Measurements from ENCODE around the gene FRG2C.
"Not testable (repeated sequence)": the region's sequence is repeated elsewhere in the genome, so short reads cannot be mapped to it uniquely, and the experiment has no call there.

The FRG2C gene

DNA sequence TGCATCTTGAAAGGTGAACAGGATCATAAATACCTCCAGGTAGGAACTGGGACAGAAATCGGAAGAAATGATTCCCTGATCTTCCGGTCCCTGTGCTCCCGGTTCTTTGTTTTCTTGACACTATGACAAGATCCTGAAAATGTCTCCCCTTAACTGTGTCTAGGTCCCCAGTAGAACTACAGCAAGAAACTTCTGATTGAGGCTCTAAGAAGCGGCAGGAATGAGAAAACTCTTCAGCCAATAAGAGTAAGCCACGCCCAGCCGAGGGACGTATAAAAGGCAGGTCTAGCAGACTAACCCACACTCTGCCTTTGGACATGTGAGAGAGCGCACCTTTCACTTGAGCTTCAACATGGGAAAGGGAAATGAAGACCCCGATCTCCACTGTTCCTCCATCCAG lies at the start of gene FRG2C:
Gene FRG2C (plus strand): TSS at position 301 of the 400 bp plus-strand sequence. CDS start 52 bp downstream, at position 353.
- not testable (repeated sequence) for DNase-seq

DNA sequence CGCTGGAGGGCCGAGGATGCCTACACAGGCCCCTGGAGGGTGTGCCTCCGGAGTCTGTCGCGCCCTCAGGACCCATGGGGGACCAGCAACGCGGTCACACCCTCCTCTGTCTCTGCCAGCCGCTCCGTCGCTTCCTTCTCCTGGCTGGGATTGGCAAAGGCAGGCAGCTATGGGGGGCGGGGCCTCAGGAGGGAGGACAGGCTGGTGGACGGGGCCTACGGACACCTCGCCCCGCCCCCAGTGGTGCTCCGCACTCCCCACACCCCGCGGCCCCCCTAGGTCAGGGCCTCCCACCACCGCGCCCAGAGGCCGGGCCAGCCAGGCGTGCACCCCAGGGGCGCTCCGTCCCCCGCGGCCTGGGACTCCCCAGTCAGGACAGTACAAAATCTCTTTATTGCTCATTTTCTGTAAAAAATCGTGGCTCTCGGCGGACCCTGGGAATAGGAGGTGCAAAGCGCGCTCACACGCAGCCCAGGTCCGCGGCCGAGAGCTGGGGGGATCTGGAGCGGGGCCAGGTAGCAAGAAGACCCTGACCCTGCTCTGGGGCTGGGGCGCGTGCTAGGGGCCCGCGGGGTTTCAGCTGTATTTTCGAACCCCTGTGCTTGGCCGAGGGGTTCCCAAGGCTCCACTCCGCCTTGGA lies 45.3 kb upstream of the FRG2C start:
- DNase-seq: peak; percentile 64

DNA sequence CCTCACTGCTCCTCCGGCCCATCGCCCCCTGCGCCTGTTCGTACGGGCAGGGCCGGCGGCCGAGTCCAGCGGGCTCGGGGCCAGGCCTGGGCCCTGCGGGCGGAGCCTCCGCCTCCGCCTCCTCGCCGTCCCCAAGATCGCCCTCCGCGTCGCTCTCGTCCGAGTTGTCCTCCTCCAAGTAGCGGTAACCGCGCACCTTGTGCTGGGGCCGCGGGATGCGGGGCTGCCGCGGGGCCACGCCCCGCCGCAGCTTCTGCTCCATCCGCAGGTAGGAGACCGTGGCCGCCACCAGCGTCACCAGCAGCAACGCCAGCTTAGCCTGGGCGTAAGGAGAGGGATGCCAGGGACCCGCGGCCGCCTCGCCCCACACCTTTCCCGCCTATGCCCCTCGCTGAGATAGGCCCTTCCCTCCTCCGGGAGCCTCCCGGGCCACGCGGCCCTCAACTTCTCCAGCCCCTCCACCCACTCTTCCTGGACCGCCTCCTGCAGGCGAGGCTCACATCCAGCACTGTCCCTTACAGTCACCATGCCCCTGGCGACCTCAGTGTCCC lies 44.6 kb upstream of the FRG2C start:
- not testable (repeated sequence) for DNase-seq

DNA sequence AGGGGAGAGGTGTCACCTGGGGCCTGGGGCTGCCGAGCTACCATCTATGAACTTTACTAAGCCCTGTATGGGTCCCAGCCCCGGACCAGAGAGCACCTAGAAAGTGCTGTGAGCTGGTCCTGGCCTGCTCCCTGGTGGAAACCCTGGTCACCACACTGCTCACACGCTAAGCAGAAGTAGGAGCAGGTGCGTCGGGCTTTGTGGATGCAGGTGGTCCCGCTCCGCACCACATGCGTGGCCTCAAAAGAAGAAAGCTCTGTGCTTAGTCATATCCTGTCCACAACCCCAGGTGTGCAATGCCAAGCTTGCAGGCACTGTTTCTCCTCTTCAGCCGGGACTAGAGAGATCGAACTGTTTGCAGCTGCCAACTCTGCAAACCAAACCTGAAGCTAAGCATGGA lies 42.4 kb upstream of the FRG2C start:
- DNase-seq: not testable (repeated sequence)

DNA sequence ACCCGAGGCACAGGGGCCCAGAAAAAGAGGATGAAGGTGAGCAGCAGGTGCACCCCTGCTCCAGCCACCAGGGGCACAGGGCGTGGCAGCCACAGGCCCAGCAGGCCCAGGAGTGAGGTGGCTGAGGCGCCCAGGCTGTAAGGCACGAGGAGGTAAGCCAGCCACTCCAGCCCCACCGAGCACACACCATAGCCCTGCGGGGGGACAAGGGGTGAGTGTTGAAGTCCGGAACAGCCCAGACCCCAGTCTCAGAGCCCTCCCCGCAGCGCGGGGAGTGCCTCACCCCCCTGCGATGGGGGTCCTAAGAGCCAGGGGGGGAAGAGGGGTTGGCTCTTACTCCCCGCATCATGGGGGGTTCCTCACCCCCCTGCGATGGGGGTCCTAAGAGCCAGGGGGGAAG lies 40.5 kb upstream of the FRG2C start:
- not testable (repeated sequence) for DNase-seq

DNA sequence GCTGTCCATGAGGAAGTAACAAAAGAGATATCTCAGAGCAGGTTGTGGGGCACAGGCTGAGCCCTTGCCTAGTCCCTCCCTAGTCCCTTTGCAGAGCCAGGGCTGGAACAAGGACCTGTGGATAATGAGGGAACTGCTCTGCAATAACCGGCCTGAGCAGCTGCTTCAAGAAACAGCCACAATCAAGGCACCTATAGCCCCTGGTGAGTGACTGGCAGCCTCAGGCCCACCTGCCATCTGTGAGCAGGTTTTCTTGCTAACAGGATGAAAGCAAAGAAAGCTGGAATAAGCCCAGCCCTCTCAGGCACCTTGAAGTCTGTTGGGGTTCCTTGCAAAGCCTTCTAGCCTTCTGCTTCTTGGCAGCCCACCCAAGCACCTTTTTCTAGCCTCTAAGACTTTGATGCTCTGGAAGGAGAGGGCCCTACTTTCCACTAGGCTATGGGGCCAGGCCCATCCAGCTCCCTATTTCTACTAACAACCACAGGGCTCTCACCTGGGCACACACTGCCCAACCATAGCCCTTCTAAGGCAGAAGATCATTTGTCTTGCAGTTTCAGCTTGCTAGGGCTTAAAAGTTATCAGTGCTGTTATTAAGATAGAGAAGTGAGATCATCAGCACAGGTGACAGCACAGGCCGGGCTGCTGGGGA lies 33.1 kb upstream of the FRG2C start:
- DNase-seq: not testable (repeated sequence)

DNA sequence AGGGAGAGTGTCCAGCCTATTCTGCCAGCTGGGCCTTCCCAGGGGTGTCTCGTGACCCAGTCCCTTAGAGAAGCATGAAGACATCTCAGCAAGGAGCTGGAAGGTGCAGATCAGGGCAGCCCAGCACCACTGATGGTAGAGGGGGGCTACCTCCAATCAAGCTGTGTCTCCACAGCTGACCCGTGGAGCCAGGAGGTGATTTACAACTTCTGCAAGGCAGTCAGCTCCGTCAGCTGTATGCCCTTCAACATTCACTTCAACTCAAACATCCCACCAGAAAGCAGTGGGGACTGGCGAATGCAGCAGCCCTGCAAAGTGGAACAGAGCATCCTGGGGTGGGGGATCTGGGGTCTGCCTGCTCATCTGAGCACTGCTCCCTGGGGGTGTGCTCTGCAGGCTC lies 32.6 kb upstream of the FRG2C start:
- no peak for DNase-seq

DNA sequence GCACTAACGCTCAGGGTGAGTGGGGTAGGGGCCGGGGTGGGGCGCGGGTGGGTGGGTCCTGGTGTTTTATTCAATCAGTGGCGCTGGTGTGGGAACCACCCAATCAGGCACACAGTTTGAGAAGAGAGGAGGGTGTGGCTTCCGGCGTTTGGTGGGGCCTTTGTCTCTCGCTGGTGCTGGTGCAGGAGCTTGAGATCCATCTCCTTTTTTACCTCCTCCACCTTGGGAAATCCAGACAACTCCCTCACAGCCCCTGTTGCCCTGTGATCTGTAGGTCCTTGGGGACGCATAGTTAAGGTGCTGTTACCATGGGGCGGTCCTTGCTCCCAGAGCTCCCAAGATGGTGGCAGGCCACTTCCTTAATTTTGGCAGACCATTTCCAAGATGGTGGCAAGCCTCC lies 25.2 kb upstream of the FRG2C start:
- not testable (repeated sequence) for DNase-seq

DNA sequence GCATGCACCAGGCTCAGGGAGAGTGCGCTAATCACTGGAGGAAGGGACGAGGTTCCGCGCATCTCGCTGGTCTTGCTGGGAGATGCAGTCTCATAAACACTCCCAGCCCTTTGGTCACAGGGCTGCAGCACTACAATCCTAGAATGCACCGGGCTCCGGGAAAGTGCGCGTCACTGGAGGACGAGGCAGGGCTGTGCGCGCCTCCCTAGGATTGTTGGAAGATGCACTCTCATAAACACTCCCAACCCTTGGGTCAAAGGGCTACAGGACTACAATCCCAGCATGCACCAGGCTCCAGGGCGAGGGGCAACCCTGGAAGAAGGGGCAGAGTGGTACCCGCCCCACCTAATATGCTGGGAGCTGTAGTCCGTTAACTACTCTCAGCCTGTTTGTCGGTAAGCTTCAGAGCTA lies 23.0 kb upstream of the FRG2C start:
- DNase-seq: peak; percentile 88

DNA sequence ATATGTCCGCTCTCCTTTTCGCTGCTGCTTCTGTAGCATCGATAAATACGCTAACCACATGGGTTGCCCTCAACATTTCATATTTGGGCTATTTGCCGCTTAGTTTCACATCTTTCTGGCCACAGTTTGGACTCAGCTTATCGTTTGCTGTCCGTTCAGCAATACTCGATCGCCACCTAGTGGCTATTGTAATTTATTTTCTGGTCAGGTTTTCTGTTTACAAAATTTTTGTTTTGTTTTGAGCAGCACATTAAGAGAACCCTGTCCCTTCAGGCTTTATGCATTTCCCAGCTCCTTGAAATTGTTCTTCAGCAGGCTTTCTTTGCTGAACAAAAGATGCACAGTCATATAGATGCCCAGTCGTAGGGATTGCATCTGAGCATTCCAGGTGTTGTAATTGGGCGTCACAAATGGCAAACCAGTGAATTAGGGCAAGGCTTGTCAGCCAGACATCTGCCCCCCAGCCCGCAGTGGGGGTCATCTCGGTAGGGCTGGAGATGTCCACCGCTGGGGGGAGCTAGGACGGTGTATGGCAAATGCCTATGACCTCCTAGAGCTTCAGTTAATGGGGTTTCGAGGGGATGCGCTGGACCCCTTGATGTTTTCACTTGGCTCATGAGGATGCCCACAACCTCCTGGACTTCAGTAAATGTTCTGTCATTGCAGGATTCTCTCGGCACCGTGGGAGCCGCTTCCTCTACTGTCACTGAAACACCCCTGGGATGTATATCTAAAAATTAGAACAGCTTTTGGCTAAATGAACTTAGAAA lies 20.9 kb upstream of the FRG2C start:
- not testable (repeated sequence) for DNase-seq

DNA sequence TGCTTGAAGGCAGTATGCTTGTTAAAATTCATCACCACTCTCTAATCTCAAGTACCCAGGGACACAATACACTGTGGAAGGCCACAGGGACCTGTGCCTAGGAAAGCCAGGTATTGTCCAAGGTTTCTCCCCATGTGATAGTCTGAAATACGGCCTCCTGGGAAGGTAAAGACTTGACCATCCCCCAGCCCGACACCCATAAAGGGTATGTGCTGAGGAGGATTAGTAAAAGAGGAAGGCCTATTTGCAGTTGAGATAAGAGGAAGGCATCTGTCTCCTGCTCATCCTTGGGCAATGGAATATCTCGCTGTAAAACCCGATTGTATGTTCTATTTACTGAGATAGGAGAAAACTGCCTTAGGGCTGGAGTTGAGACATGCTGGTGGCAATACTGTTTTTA lies 18.6 kb upstream of the FRG2C start:
- DNase-seq: not testable (repeated sequence)

DNA sequence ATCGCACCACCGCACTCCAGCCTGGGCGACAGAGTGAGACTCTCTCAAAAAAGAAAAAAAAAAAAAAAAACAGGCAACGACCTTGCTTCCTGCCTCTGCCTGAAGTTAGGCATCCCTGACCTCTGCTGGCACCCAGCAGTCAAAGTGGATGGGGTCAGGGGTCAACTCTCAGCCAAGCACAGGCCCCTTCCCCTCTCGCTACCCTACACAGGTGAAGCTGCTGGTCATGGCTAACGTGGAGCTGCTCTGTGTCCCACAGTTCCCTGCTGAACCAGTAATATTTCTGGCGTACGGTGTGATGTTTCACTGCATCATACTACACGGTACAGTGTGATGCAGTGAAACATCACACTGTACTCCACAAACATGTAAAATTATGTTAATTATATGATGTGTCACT lies 13.9 kb upstream of the FRG2C start:
- DNase-seq: no peak

DNA sequence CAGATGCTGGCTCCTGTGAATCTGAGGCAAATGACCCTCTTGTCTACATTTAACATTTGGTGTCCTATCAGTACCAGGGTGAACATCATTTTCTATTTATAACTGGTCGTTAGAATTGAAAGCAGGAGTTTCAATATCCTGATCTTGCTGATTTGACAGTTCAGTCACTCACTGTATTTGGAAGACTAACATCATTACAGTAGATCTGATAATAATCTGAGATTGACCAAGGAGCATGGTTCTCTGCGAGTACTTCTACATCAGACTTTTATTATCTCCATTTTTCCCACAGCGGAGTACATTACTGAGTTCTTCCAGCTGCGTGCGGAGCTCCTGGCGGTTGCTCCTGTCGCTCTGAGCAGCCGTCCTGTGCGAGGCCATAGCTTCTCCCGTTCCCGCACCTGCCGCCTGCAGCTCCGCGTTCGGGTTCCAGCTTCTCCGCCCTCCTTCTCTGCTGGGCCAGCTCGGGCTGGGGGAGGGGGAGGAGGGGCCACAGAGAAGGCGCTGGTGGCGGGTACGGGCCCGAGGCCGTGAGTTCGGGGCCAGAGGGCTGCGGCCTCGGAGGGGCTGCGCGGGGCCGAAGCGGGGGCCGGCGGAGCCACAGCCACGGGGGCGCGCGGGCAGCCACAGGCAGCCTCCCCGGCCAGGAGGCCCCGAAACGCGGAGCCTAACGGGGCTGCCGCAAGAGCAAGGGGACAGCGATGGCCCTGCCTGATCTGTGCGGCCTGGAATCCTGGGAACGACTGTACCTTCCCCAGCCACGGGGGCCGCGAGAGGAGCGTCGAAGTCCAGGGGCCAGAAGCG lies 8.8 kb upstream of the FRG2C start:
- DNase-seq: not testable (repeated sequence)

DNA sequence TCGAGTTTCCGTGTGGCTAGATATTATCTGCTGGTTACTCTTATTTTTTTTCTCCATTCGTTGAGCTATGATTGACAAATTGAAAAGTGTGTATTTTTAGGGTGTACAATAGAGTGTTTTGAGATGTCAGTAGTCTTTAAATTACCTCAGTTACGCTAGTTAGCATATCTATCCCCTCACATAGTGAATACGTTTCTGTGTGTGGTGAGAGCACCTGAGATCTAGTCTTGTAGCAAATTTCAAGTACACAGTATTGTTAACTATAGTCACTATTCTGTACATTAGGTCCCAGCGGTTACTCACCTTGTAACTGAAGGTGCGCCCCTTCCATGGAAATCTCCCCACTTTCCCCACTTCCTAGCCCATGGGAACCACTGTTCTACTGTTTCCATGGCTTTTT lies 8.2 kb upstream of the FRG2C start:
- DNase-seq: not testable (repeated sequence)

DNA sequence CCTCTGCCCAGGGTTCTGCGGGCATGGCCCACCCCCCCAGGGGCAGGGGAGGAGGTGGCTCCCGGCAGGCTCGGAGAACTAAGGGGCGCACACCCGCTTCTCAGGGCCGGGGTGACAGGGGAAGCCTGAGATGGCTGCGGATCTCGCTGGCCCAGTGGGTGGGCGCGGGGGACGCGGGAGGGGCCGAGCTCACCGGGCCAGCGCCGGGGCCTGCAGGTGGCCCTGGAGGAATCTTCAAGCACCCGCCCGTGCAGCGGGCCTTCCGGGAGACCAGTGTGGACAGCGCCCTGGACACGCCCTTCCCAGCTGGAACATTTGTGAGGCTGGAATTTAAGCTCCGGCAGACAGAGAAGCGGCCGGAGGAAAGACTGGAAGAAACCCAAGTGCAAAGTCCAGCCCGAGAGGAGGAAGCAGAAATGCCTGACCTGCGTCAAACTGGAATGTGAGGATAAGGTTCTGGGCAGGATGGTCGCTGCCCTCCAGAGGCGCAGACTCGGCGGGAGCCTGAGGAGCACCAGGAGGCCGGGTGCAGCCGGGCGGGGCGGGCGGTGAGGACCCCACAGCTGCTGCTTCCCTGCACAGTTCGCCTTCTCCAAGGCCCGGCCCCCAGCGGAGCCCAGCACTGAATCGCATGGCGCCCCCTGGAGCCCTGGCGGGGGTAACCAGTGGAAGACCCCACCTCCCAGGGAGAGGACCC lies 5.6 kb upstream of the FRG2C start:
- not testable (repeated sequence) for DNase-seq

DNA sequence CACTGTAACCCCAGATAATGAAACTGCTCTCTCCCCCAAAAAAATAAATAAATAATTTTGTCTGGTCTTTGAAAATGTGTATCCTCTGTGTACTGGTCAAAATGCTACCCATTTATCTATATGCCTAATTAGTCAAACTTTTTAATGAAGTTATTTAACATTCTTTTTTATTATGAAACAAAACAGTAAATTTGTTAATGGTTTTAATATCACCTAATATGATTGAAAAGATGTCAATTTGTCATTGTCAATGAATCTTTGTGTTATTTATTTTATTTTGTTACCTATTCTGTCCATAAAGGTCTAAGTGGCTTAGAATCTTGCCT lies 5.1 kb upstream of the FRG2C start:
- not testable (repeated sequence) for DNase-seq

DNA sequence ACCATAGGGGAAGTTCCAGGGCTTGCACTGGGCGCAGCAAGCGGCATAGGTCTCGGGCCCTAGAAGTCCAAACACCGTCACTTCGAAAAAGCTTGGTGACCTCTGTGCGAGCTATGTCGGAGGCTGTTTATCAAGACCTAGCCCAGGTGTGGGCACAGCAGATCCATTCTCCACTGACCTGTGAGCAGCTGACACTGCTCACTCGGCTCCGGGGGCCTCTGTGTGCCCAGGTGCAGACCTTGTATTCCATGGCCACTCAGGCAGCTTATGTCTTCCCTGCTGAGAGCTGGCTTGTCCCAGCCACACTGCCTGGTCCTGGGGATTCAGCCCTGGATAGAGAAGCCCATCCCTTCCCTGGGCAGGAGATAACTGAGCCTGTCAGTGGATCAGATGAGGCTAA lies 1.5 kb downstream of the FRG2C start:
- DNase-seq: not testable (repeated sequence)

DNA sequence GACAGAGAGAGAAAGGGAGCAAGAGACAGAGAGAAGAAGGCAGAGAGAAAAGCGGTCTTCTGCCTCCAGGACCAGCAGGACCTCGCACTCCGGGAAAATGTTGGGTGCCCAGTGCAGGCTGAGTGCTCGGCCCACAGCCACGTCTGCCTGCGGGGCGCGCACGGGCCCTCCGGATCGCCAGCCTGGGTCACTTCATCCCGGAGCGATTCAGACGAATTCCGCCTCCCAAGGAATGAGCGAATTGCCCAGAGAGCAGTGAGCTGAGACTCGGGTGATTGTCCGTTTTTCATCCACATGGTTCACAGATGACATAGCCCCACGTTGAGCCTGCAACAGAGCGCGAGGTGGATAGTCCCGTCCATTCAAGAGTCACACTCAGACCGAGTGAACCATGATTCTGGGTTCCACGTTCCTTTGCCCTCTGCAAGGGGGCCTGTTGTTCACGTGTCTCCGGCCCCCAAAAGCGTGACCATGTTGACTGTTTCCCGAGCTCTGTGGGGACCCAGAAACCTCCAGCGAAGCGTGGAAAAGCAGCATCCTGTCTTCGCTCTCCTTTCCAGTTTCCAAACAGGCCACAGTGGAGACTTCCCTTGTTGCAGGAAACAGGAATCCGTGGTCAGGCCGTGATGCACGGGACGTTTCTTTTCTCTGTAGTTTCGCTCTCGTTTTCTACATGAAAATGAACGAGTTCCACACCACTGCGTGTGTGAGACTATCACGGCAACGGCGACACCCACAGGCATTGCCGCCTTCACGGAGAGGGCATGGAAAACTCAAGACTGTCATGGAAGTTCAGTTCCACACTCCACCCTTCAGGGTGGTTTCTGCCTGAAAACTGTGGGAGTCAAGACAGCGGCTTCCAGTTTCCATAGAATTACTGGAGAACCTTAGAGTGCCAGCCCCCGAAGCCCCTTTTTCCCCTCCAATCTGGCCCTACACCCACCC lies 3.9 kb downstream of the FRG2C start:
- DNase-seq: not testable (repeated sequence)

DNA sequence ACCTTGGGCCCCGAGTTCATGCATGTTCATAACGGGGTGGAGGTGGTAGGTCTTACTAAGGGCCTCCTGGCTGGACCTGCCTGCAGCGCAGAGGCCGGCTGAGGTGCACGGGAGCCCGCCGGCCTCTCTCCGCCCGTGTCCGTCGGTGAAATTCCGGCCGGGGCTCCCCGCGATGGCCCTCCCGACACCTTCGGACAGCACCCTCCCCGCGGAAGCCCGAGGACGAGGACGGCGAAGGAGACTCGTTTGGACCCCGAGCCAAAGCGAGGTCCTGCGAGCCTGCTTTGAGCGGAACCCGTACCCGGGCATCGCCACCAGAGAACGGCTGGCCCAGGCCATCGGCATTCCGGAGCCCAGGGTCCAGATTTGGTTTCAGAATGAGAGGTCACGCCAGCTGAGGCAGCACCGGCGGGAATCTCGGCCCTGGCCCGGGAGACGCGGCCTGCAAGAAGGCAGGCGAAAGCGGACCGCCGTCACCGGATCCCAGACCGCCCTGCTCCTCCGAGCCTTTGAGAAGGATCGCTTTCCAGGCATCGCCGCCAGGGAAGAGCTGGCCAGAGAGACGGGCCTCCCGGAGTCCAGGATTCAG lies 4.7 kb downstream of the FRG2C start:
- not testable (repeated sequence) for DNase-seq
